ENCODE measurements around the gene RABGAP1L. TPM values are rescaled to one million over a fixed set of nuclear protein-coding genes. Genes with fewer than 3 reads are reported as not detected.

Gene RABGAP1L
- total and polyA plus RNA-seq, 4 donors, result 4.8 to 53.5 (median 18.8) TPM

DNA sequence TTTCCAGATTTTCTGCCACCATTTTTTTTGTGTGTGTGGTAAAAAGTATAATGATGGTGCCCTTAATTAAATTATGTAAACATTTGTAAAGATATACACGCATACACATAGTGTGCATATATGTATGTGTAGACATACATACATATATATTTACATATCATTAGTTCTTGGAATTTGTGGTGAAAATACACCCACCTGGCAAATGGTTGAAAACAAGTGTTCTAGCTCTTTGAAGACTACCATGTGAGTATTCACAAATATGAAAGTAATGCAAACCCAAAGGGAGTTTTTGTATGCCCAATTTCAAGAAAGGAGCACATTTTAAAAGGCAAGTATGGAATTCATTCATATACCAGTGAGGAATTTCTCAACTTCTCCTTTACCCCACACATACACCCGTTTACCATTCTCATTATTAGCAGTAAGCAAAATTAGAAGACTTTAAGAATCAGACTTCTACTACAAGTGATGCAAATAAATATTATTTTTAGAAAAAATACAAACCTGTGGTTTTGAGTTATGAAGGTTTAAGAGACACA is 8.0 kb downstream of the RABGAP1L start:
- DNase-seq (ENCODE audit: low spot score), result no peak
- H3K4me1 ChIP-seq (ENCODE audit: control insufficient read depth in 4 of 4, insufficient read depth in 4 of 4, low read length in 3 of 4), result peaks cover 0 to 7% (median 3%) of the 10 kb centered on the region in 4 donors
- H3K27me3 ChIP-seq (ENCODE audit: control insufficient read depth in 4 of 4, insufficient read depth in 4 of 4, low read length in 3 of 4), result no peaks in the 10 kb centered on the region
- peaks cover 0 to 2% (median 0%) of the 10 kb centered on the region in 4 donors for H3K36me3 ChIP-seq (ENCODE audit: control insufficient read depth in 4 of 4, insufficient read depth in 3 of 4, low read depth in 1 of 4, low read length in 3 of 4)
- TF ChIP-seq, protein P1, sequence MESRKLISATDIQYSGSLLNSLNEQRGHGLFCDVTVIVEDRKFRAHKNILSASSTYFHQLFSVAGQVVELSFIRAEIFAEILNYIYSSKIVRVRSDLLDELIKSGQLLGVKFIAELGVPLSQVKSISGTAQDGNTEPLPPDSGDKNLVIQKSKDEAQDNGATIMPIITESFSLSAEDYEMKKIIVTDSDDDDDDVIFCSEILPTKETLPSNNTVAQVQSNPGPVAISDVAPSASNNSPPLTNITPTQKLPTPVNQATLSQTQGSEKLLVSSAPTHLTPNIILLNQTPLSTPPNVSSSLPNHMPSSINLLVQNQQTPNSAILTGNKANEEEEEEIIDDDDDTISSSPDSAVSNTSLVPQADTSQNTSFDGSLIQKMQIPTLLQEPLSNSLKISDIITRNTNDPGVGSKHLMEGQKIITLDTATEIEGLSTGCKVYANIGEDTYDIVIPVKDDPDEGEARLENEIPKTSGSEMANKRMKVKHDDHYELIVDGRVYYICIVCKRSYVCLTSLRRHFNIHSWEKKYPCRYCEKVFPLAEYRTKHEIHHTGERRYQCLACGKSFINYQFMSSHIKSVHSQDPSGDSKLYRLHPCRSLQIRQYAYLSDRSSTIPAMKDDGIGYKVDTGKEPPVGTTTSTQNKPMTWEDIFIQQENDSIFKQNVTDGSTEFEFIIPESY (IDR thresholded peaks at IDR 0.05), result no peak
- TF ChIP-seq YY1 (IDR thresholded peaks at IDR 0.05) (no peak), RXRA (IDR thresholded peaks at IDR 0.05) (no peak), SP1 (IDR thresholded peaks at IDR 0.05) (no peak), FOXA2 (IDR thresholded peaks at IDR 0.05) (no peak), EGR1 (IDR thresholded peaks at IDR 0.05; ENCODE audit: low read depth in 2 of 2) (no peak)
- TF ChIP-seq, protein P2, sequence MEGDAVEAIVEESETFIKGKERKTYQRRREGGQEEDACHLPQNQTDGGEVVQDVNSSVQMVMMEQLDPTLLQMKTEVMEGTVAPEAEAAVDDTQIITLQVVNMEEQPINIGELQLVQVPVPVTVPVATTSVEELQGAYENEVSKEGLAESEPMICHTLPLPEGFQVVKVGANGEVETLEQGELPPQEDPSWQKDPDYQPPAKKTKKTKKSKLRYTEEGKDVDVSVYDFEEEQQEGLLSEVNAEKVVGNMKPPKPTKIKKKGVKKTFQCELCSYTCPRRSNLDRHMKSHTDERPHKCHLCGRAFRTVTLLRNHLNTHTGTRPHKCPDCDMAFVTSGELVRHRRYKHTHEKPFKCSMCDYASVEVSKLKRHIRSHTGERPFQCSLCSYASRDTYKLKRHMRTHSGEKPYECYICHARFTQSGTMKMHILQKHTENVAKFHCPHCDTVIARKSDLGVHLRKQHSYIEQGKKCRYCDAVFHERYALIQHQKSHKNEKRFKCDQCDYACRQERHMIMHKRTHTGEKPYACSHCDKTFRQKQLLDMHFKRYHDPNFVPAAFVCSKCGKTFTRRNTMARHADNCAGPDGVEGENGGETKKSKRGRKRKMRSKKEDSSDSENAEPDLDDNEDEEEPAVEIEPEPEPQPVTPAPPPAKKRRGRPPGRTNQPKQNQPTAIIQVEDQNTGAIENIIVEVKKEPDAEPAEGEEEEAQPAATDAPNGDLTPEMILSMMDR (IDR thresholded peaks at IDR 0.05; ENCODE audit: low read depth, low read length, missing input control), result no peak
- TF ChIP-seq, protein P3, sequence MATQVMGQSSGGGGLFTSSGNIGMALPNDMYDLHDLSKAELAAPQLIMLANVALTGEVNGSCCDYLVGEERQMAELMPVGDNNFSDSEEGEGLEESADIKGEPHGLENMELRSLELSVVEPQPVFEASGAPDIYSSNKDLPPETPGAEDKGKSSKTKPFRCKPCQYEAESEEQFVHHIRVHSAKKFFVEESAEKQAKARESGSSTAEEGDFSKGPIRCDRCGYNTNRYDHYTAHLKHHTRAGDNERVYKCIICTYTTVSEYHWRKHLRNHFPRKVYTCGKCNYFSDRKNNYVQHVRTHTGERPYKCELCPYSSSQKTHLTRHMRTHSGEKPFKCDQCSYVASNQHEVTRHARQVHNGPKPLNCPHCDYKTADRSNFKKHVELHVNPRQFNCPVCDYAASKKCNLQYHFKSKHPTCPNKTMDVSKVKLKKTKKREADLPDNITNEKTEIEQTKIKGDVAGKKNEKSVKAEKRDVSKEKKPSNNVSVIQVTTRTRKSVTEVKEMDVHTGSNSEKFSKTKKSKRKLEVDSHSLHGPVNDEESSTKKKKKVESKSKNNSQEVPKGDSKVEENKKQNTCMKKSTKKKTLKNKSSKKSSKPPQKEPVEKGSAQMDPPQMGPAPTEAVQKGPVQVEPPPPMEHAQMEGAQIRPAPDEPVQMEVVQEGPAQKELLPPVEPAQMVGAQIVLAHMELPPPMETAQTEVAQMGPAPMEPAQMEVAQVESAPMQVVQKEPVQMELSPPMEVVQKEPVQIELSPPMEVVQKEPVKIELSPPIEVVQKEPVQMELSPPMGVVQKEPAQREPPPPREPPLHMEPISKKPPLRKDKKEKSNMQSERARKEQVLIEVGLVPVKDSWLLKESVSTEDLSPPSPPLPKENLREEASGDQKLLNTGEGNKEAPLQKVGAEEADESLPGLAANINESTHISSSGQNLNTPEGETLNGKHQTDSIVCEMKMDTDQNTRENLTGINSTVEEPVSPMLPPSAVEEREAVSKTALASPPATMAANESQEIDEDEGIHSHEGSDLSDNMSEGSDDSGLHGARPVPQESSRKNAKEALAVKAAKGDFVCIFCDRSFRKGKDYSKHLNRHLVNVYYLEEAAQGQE (IDR thresholded peaks at IDR 0.05), result no peak
- TF ChIP-seq, protein P4, sequence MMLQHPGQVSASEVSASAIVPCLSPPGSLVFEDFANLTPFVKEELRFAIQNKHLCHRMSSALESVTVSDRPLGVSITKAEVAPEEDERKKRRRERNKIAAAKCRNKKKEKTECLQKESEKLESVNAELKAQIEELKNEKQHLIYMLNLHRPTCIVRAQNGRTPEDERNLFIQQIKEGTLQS (IDR thresholded peaks at IDR 0.05), result no peak
- no peak overlapping the region for H3K9ac ChIP-seq (ENCODE audit: low read depth in 1 of 2, low read length in 2 of 2)
- 90% methylated on average over 2 of the region's 2 CpGs for WGBS
- H3K4me3 ChIP-seq (ENCODE audit: low read depth in 1 of 3, low read length in 3 of 3), result no peak overlapping the region
- no peak overlapping the region for H3K27ac ChIP-seq (ENCODE audit: low read depth in 1 of 2, low read length in 2 of 2)
- H3K9me3 ChIP-seq (ENCODE audit: control insufficient read depth in 4 of 4, low read length in 3 of 4), result no peaks in the 10 kb centered on the region

DNA sequence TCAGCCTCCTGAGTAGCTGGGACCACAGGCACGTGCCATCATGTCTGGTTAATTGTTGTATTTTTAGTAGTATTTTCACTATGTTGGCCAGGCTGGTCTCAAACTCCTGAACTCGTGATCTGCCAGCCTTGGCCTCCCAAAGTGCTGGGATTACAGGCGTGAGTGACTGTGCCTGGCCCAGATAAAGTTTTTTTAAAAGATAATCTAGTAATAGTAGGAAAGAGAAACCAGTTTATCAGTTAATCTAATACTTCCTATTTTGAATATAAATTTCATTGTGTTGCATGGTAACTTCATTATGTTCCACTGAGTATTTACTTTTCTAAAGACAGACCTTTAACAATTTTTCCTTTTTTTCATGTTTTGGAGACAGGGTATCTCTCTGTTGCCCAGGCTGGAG is 10.0 kb downstream of the RABGAP1L start:
- peaks cover 0 to 2% (median 0%) of the 10 kb centered on the region in 4 donors for H3K36me3 ChIP-seq (ENCODE audit: control insufficient read depth in 4 of 4, insufficient read depth in 3 of 4, low read depth in 1 of 4, low read length in 3 of 4)
- H3K9me3 ChIP-seq (ENCODE audit: control insufficient read depth in 4 of 4, low read length in 3 of 4), result no peaks in the 10 kb centered on the region
- no peak for DNase-seq (ENCODE audit: low spot score)
- no peak overlapping the region for H3K27ac ChIP-seq (ENCODE audit: low read depth in 1 of 2, low read length in 2 of 2)
- no peak overlapping the region for H3K9ac ChIP-seq (ENCODE audit: low read depth in 1 of 2, low read length in 2 of 2)
- no peaks in the 10 kb centered on the region for H3K27me3 ChIP-seq (ENCODE audit: control insufficient read depth in 4 of 4, insufficient read depth in 4 of 4, low read length in 3 of 4)
- no peak overlapping the region for H3K4me3 ChIP-seq (ENCODE audit: low read depth in 1 of 3, low read length in 3 of 3)
- WGBS, result 49% methylated on average over 3 of the region's 3 CpGs
- peaks cover 0 to 7% (median 4%) of the 10 kb centered on the region in 4 donors for H3K4me1 ChIP-seq (ENCODE audit: control insufficient read depth in 4 of 4, insufficient read depth in 4 of 4, low read length in 3 of 4)
- TF ChIP-seq HNF4A (conservative IDR thresholded peaks at IDR 0.05), result no peak
- TF ChIP-seq, protein P5, sequence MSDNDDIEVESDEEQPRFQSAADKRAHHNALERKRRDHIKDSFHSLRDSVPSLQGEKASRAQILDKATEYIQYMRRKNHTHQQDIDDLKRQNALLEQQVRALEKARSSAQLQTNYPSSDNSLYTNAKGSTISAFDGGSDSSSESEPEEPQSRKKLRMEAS (IDR thresholded peaks at IDR 0.05), result no peak
- TF ChIP-seq FOXA2 (IDR thresholded peaks at IDR 0.05), result no peak
- TF ChIP-seq, protein P1 (IDR thresholded peaks at IDR 0.05), result no peak
- TF ChIP-seq, protein P2 (IDR thresholded peaks at IDR 0.05; ENCODE audit: low read depth, low read length, missing input control), result no peak
- TF ChIP-seq YY1 (IDR thresholded peaks at IDR 0.05), result no peak
- TF ChIP-seq NR2F2 (IDR thresholded peaks at IDR 0.05), result no peak
- TF ChIP-seq SP1 (IDR thresholded peaks at IDR 0.05), result no peak
- TF ChIP-seq JUND (IDR thresholded peaks at IDR 0.05), result no peak
- TF ChIP-seq GABPA (IDR thresholded peaks at IDR 0.05 in 1 of 2, conservative IDR thresholded peaks at IDR 0.05 in 1 of 2), result no peak
- TF ChIP-seq, protein P3 (IDR thresholded peaks at IDR 0.05), result no peak

All from liver (tissue), 9 donors.